KOPT-K1 (cell line): ENCODE measurements around the gene C5orf58.
"Not testable (repeated sequence)": the region's sequence is repeated elsewhere in the genome, so short reads cannot be mapped to it uniquely, and the experiment has no call there.

ENCODE experiments used
- H3K27ac ChIP-seq: fragments of 200-600 bp; sonication (generic); 2 replicates; pipeline ENCODE4 v1.5.1; 2016; ENCODE audit warnings: antibody characterized with exemption, mild to moderate bottlenecking, low read depth, low read length; ENCODE audit not compliant: poor library complexity, severe bottlenecking
- H3K36me3 ChIP-seq: fragments of 200-600 bp; sonication (generic); 2 replicates; pipeline ENCODE4 v1.5.1; 2017; ENCODE audit warnings: antibody characterized with exemption, mild to moderate bottlenecking, low read length, moderate library complexity; ENCODE audit not compliant: insufficient read depth
- H3K9me3 ChIP-seq: fragments of 200-600 bp; sonication (generic); 2 replicates; pipeline ENCODE4 v1.5.1; 2017; ENCODE audit warnings: antibody characterized with exemption, low read length, mild to moderate bottlenecking; ENCODE audit not compliant: insufficient read depth, poor library complexity, severe bottlenecking

C5orf58 gene

DNA sequence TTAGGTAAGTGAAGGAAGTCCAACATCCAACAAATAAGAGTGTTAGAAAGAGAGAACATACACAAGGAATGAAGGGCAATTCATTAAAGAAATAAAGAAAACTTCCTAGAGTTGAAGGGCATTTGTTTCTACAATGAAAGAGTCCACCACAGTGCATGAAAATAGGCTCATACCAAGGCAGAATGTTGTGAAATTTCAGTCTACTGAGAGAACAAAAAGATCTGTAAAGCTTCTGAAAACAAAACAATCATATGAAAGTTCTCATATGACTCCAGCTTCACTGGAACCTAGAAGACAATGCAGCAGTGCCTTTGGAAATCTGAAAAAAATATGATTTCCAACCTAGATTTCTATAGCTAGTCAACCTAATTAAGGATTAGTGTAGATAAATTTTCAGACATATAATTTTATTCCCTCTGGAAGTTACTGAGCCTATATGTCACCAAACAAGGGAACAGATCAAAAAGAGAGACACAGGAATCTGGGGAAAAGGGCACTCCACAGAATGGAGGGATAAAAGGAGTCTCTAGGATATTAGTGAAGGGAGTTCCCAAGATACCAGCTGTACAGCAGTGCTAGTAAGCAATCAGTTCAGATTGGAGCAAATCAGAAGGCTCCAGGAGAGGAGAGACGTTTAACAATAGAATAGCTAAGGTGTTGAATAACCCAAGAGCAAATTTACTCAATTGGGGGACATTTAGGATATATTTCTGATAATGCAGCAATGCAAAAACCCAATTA, 5.8 kb downstream of the C5orf58 start:
- H3K36me3 ChIP-seq: no peaks in the 10 kb centered on the region; the same call in 1 of the 2 replicates
- no peaks in the 10 kb centered on the region for H3K9me3 ChIP-seq
- no peak overlapping the region for H3K27ac ChIP-seq

DNA sequence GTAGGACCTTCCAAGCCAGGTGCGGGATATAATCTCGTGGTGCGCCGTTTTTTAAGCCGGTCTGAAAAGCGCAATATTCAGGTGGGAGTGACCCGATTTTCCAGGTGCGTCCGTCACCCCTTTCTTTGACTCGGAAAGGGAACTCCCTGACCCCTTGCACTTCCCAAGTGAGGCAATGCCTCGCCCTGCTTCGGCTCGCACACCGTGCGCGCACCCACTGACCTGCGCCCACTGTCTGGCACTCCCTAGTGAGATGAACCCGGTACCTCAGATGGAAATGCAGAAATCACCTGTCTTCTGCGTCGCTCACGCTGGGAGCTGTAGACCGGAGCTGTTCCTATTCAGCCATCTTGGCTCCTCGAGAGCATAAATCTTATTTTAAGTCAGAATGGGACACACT, 12.7 kb downstream of the C5orf58 start:
- peaks cover 51% of the 10 kb centered on the region for H3K36me3 ChIP-seq
- H3K27ac ChIP-seq: not testable (repeated sequence)
- peaks cover 25% of the 10 kb centered on the region for H3K9me3 ChIP-seq

DNA sequence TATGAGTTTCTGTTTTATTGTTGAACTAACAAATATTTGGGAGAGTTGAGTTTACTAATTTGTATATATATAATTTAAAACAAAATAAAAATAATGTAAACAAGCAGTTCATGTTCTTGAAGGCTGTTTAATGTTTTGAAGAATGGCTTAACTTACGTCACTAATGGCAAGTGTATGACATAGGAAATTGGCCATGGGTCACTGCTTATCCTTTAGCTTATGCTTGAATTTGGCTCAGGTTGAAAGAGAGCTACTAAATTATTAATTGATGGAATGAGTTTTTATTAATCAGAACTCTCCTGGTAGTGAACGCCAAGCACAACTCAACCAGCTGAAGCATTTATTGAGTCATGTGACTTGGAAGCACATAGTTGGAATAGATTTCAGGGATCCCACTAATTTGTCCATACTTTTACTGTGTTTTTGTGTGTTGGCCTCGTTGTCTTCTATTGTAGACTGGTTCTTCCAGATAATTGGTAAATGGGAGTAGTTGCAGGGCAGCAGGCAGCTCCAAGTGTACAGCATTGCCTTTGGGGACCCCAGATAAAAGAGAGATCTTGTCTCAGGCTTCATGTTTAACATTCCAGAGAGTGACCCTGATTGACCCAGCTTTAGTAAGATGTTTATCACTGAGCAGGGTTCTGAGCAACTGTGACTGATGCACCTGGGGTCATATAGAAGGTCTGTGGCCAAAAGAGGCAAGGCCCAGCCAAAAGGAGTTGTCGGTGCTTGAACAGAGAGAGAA, 13.5 kb downstream of the C5orf58 start:
- Histone ChIP-seq H3K36me3 (peaks cover 59% of the 10 kb centered on the region), H3K27ac (no peak overlapping the region), H3K9me3 (peaks cover 25% of the 10 kb centered on the region)

DNA sequence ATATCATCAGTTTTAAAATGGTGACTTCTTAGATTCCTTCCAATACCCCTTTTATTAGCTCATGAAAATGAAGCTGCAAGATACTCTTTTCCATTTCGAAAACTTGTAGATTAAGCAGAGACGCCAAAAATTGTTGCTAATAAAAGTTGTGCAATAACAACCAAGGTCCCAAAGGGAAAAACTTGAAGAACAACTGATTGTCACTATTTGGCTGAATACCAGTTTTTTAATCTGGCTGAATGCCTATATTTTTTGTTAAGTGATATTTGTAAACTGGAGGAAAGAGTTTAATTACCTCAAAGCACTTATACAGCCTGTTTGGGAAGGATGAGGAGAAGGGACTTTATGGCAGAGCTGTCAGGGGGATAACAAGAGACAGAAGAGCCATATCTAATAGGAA, 14.6 kb downstream of the C5orf58 start:
- H3K9me3 ChIP-seq: peaks cover 25% of the 10 kb centered on the region
- no peak overlapping the region for H3K27ac ChIP-seq
- H3K36me3 ChIP-seq: peaks cover 70% of the 10 kb centered on the region

DNA sequence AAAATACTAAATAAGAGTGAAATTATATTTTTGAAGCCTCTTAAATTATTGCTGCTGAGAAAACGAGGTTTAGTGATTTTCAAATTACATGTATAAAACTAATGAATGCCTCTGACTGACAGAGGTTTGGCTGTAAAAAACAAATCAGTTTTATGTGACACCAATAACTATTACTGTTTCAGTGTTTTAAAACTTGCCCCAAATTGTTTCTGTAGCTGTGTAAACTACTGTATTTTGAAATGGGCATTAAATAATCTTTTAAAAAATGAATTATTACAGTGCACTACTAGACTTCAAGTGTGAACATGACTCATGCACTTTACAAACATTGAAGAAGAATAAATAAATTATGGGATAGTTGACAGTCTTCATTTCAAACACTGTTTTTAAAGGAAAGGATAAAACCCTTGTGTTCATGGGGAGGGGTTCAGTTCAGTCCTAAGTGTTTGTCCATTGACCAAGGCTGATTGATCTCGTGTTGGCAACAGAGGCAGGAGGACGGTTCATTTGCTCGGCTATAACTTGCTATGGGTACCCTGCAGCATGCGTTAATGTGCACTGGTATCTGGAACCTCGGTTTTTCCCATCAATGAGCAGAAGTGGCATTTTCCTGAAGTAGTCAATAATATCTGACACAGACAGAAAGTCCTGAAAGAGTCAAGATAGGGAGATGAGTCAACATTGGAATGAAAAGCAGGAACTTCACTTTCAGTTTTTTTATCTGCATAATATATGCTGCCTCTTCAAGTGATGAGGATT, 15.6 kb downstream of the C5orf58 start:
- H3K9me3 ChIP-seq: peaks cover 25% of the 10 kb centered on the region
- H3K36me3 ChIP-seq: peaks cover 80% of the 10 kb centered on the region
- no peak overlapping the region for H3K27ac ChIP-seq

DNA sequence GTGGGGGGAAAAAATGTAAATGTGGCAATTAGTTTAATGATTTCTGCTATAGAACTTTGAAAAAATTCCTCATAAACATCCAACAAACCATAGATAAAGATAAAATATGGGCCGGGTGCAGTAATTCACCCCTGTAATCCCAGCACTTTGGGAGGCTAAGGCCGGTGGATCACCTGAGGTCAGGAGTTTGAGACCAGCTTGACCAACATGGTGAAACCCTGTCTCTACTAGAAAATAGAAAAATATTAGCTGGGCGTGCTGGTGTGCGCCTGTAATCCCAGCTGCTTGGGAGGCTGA, 16.1 kb downstream of the C5orf58 start:
- peaks cover 25% of the 10 kb centered on the region for H3K9me3 ChIP-seq
- H3K27ac ChIP-seq: not testable (repeated sequence)
- H3K36me3 ChIP-seq: peaks cover 85% of the 10 kb centered on the region

DNA sequence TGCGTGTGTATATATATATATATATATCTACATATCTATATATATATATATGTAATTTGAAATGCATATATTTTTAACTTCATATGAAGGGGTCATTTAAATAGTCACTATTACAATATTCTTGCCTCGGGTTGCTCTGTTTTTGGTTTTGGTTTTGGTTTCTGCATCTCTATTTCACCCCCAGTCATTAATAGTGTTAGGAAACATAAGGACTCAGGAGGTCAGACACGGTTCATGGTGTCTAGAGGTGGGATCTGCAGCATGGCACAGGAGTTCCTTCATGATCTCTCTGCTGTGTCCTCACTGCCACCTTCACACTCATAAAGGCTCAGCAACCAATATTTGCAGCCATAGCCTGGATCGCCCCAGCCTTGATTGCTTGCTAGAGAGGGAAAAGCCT, 16.6 kb downstream of the C5orf58 start:
- H3K27ac ChIP-seq: no peak overlapping the region
- peaks cover 25% of the 10 kb centered on the region for H3K9me3 ChIP-seq
- H3K36me3 ChIP-seq: peaks cover 90% of the 10 kb centered on the region

DNA sequence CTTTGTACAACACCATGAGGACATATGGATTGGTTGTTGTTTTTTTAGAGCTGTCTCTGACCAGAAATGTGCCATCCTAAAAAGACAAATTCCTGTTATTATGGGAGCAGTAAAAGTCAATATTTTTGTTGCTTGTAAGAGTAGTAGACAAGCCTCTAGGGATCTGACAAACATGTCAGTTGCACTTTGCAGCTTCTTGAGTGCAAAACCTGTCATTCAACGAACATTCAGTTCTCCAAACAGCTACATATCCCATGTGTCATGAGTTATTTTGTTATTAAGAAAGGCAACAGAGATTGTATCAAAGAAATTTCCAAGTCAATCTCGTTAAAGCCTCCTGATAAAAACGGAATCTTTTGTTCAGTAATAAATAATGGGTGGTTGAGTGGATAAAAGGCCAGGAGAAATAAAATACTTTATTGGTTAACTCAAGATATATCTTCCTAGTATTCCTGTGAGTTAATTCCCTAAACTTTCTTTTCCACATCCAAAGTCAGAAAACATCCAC, 18.1 kb downstream of the C5orf58 start:
- Histone ChIP-seq H3K9me3 (peaks cover 20% of the 10 kb centered on the region), H3K27ac (no peak overlapping the region), H3K36me3 (peaks cover 100% of the 10 kb centered on the region)

DNA sequence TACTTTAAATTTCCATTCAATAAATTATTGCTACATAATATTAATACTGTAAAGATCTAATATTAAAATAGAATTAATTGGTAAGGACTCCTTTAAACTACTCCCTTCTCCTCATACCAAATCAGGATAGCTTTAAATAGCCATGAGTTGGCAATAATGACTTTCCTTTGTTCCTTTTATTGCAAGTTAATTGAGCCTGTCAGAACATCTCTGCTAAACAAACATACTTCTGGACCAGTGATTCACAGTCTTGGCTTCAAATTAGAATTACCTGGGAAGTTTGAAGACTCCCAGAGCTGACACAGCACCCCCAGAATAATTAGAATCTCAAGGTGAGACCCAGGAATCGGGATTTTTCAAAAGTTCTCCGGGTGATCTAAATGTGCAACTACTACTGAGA, 18.7 kb downstream of the C5orf58 start:
- H3K9me3 ChIP-seq: peaks cover 14% of the 10 kb centered on the region
- H3K36me3 ChIP-seq: peaks cover 100% of the 10 kb centered on the region
- no peak overlapping the region for H3K27ac ChIP-seq

DNA sequence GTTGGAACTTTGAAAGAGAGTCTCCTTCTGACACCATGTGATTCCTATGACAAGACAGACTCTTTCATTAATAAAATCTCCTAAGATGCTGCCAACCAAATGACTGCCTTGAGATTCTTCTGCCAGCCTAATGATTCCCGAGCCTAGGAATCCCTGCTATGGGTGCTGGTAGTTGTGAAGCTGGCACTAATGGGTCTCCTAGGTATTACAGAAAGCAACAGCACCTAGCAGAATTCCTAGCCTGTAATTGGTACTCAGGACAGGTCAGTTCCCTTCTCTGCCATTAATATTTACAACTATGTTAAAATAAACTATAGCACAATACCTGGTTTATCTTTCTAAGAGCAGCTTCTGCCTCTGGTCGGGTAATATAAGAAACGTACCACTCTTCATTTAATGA, 19.3 kb downstream of the C5orf58 start:
- H3K27ac ChIP-seq: no peak overlapping the region

DNA sequence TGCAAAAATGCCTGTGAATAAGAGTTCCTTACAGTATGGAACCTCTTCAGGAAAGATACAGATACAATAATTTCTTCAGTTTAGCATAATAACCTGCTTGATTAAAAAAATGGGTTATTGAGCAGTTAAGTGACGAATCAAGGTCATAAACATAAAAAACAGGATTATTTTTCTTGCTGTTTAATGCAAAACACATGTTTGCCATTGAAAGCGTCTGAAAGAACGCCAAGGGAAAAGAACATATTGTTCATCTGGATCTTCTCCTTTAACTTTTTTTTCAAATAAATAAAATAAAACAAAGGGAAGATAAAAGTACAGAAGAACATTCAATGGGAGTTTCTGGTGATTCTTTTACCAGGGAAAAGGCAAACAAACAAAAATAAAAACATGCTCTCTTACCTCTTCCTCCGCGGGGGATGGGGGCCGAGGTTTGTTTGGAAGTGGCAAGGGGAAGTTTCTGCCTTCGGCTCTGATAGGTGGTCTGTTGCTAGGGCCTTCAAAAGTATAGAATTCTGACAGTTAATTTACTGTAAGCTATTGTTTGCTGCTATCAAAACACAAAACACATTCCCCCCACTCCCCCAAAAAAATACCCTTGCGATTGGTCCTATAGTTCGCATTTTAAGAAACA, 20.1 kb downstream of the C5orf58 start:
- Histone ChIP-seq H3K9me3 (peaks cover under 1% of the 10 kb centered on the region), H3K27ac (no peak overlapping the region), H3K36me3 (peaks cover 100% of the 10 kb centered on the region)

More for the DNA sequence above, 19.3 kb downstream of the C5orf58 start:
- Histone ChIP-seq H3K9me3 (peaks cover 8% of the 10 kb centered on the region), H3K36me3 (peaks cover 100% of the 10 kb centered on the region)

DNA sequence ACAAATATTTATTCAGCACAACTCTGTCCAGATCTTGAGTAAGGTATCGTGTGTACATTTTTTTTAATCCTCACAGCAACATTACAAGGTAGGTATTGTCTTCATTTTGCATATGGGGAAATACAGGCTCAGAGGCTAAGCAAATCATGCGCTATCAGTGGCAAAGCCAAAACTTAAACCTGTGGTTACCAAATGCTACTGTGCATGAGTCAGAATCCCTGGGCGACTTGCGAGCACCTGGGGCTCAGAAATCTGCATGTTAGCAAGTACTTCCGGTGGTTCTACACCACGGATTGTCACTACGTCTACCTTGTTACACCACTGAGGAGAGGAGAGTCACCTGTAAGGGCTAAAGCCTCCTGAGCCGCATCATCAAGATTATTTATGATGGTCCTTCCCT, 21.3 kb downstream of the C5orf58 start:
- no peaks in the 10 kb centered on the region for H3K9me3 ChIP-seq
- no peak overlapping the region for H3K27ac ChIP-seq
- peaks cover 100% of the 10 kb centered on the region for H3K36me3 ChIP-seq

DNA sequence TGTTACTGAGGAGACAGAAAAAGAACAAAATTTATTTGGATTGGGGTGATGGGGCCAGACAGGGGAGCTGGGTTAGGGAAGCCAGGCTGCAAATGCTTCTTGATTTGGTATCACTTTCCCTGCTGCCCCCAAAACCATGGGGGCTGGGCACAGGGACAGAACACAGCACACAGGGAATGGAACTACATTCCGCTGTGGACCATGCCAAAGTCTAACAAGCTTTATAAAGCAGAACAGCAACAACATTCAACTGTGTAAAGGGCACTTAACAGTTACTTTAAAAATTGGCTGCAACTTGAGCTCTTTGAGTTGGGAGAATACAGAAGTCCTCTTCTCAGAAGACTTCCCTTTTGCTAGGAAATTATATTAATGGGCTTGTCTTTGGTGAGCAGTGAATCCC, 23.8 kb downstream of the C5orf58 start:
- H3K36me3 ChIP-seq: peaks cover 100% of the 10 kb centered on the region
- H3K9me3 ChIP-seq: no peaks in the 10 kb centered on the region
- no peak overlapping the region for H3K27ac ChIP-seq

DNA sequence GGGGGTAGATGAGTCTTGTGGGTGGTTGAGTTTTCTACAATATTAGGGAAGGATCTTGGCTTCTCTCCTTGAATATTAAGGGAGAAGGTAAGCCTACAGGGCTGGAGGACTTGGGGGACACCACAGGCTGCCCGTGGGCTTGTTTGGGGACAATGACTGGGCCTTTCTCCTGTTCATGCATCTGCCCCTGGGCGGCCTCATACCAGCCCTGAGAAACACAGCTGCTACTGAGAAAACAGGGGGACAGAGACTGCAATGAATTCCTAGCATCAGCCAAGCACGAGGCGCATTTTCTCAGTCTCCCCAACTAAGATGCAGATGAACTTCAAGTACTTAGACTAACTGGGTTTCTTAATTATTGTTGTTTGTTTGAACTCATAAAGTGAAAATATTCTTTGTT, 24.6 kb downstream of the C5orf58 start:
- Histone ChIP-seq H3K36me3 (peaks cover 100% of the 10 kb centered on the region), H3K9me3 (no peaks in the 10 kb centered on the region), H3K27ac (no peak overlapping the region)

DNA sequence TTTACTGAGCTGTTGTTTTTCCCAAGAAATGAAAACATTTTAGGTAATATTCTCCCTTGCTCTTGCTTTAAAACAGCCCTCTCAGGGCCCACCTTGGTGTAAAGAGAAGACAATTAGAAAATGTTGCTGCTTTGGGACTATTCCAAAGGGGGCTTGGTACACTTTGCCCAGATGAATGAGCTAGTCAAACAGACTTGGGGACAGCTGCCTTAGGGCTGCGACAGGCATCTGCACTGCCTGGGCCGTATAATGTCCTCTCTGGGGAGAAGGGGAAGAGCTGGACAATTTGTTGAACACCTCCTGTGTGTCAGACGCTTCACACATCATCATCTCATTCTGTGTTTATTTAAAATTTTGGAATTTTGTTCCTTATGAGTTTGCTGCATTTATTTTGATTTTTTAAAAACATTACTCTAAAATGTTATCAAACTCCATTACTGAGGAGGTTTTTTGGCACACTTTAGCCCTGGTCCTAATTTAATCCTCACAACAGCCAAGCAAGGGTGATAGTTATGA, 28.8 kb downstream of the C5orf58 start:
- Histone ChIP-seq H3K36me3 (peaks cover 100% of the 10 kb centered on the region), H3K9me3 (no peaks in the 10 kb centered on the region), H3K27ac (peak overlapping the region; percentile 82)
